Cardiac muscle cell (in vitro differentiated cells and primary cell): ENCODE results near the gene GSTA4. TPM values are rescaled to one million over a fixed set of nuclear protein-coding genes. Genes with fewer than 3 reads are reported as not detected.

Source experiments
- DNase-seq, 2 donors: peaks; one replicate each; pipeline versions ENCODE4 v3.0.0 to v3.0.0-alpha.2; 2010 to 2017; ENCODE audit warnings: low read depth in 1 of 2, low spot score in 1 of 2
- H3K27ac ChIP-seq: fragments of 200-600 bp; sonication (generic); 2 replicates; pipeline ENCODE4 v1.5.1; 2016
- H3K27me3 ChIP-seq: fragments of 200-600 bp; sonication (generic); 2 replicates; pipeline ENCODE4 v1.6.0; 2016; ENCODE audit warnings: control low read depth
- H3K36me3 ChIP-seq: fragments of 200-600 bp; sonication (generic); 2 replicates; pipeline ENCODE4 v1.5.1; 2016; ENCODE audit warnings: control low read depth
- H3K4me1 ChIP-seq: fragments of 200-600 bp; sonication (generic); 2 replicates; pipeline ENCODE4 v1.8.1; 2017; ENCODE audit warnings: low read depth, mild to moderate bottlenecking, mixed run types
- H3K4me3 ChIP-seq: fragments of 200-600 bp; sonication (generic); 2 replicates; pipeline ENCODE4 v1.5.1; 2016; ENCODE audit warnings: mild to moderate bottlenecking
- H3K9me3 ChIP-seq: fragments of 200-600 bp; sonication (generic); 2 replicates; pipeline ENCODE4 v1.5.1; 2017; ENCODE audit warnings: low read depth, mild to moderate bottlenecking, control low read depth
- polyA plus RNA-seq: library from polyadenylated mRNA; unstranded; fragments of >200 nt; fragmentation: Nextera tagmentation; extraction: Ambion mirVana; gene quantifications from 2 replicates; pipeline ENCODE4 v1.2.1, GENCODE V29; 2016
- total RNA-seq: library from RNA; depleted of rRNA; stranded (reverse); fragments of >200 nt; gene quantifications from 2 replicates; pipeline ENCODE4 v1.2.3, GENCODE V29; 2016
- TF ChIP-seq, protein P1 (sequence below): IDR thresholded peaks from 2 replicates; pipeline ENCODE4 v1.5.1; 2012; ENCODE audit warnings: low read depth, mild to moderate bottlenecking, low read length

Gene GSTA4
- total and polyA plus RNA-seq, 2 experiments from 2014 or later, result 64.5 to 91.1 TPM

DNA sequence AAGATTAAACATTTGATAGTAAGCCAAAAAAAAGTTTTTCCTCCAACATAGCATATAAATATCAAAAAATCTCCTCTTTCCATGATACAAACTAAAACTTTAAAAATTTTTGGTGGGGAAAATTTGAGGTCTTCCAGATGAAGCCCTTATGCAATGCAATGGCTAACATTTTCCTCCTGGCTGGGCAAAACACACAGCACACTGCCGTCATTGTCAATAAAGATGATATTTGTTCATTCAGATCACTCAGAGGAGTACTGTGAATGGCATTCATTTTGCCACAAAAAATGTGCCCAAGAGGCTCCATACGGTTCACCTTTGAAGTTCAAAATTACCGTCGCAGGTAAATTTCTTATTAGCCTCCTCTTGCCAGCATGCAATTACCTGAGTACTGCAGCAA is 36.2 kb upstream of the GSTA4 start:
- H3K4me1 ChIP-seq, result peaks cover 29% of the 10 kb centered on the region
- TF ChIP-seq, protein P1, sequence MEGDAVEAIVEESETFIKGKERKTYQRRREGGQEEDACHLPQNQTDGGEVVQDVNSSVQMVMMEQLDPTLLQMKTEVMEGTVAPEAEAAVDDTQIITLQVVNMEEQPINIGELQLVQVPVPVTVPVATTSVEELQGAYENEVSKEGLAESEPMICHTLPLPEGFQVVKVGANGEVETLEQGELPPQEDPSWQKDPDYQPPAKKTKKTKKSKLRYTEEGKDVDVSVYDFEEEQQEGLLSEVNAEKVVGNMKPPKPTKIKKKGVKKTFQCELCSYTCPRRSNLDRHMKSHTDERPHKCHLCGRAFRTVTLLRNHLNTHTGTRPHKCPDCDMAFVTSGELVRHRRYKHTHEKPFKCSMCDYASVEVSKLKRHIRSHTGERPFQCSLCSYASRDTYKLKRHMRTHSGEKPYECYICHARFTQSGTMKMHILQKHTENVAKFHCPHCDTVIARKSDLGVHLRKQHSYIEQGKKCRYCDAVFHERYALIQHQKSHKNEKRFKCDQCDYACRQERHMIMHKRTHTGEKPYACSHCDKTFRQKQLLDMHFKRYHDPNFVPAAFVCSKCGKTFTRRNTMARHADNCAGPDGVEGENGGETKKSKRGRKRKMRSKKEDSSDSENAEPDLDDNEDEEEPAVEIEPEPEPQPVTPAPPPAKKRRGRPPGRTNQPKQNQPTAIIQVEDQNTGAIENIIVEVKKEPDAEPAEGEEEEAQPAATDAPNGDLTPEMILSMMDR, result no peak
- no peak for DNase-seq

DNA sequence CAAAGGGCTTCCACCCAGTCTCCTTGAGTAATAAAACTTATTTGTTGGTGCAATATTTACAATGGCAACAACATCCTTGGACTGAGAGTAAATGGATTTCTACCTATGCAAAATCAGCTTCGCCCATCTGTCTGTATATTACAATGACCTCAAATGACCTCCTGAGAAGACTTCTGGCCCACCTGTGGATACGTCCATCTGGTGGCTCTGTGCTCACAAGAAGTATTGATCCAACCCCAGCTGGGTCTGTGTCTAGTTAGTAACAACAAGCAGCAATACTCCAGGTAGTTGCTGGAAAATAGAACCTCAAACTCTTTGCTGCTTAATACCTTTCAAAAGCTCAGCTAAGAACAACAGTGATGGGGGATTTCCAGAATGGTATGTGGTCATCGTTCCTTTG is 34.7 kb upstream of the GSTA4 start:
- peaks cover 9% of the 10 kb centered on the region for H3K36me3 ChIP-seq
- no peak for DNase-seq
- no peaks in the 10 kb centered on the region for H3K27me3 ChIP-seq
- TF ChIP-seq, protein P1, result no peak
- peak overlapping the region; percentile 8 for H3K27ac ChIP-seq
- H3K9me3 ChIP-seq, result no peaks in the 10 kb centered on the region
- no peak overlapping the region for H3K4me3 ChIP-seq
- peaks cover 33% of the 10 kb centered on the region for H3K4me1 ChIP-seq

More for the DNA sequence above, 36.2 kb upstream of the GSTA4 start:
- Histone ChIP-seq H3K36me3 (peaks cover 9% of the 10 kb centered on the region), H3K4me3 (no peak overlapping the region), H3K9me3 (no peaks in the 10 kb centered on the region), H3K27ac (no peak overlapping the region), H3K27me3 (no peaks in the 10 kb centered on the region)

DNA sequence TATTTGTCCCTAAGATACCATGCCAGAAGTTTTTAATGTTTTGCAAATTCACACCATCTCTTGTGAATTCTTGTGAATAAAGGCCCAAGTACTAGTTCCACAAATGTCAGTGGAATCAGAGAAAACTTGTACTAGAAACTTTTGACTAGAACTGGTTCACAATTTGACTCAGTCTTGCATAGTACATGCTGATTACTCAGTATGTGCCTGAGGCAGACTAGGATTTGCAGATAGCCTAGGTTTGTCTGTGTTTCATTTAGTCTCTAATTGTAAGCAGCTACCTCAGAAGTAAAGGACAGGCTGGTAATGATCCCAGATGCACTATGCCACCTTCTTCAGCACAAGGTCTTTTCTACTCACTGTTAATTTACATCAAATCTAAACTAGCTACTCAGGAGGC is 34.2 kb upstream of the GSTA4 start:
- Histone ChIP-seq H3K4me1 (peaks cover 33% of the 10 kb centered on the region), H3K27me3 (no peaks in the 10 kb centered on the region), H3K4me3 (no peak overlapping the region), H3K27ac (peak overlapping the region; percentile 8), H3K36me3 (peaks cover 9% of the 10 kb centered on the region), H3K9me3 (no peaks in the 10 kb centered on the region)
- DNase-seq, result no peak
- TF ChIP-seq, protein P1, result no peak

DNA sequence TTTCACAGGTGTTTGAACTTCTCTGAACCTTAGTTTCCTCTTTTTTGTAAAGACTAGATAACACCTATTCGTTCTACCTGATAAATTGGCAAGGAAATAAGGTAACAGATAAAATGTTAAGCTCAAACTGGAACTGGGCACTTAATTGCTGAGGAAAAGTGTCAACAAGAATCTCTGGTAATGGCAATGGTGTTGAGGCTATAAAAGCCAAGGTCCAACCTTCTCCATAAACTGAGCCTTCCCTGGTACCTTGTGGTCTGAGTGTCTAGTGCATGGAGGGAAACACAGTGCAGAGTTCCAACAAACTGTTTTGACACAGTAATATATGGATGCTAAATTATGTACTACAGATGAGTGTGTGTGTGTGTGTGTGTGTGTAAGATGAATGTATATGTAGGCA is 33.4 kb upstream of the GSTA4 start:
- Histone ChIP-seq H3K27ac (peak overlapping the region; percentile 8), H3K4me1 (peaks cover 30% of the 10 kb centered on the region), H3K27me3 (no peaks in the 10 kb centered on the region), H3K36me3 (peaks cover 9% of the 10 kb centered on the region), H3K9me3 (no peaks in the 10 kb centered on the region), H3K4me3 (no peak overlapping the region)
- no peak for DNase-seq
- TF ChIP-seq, protein P1, result no peak

DNA sequence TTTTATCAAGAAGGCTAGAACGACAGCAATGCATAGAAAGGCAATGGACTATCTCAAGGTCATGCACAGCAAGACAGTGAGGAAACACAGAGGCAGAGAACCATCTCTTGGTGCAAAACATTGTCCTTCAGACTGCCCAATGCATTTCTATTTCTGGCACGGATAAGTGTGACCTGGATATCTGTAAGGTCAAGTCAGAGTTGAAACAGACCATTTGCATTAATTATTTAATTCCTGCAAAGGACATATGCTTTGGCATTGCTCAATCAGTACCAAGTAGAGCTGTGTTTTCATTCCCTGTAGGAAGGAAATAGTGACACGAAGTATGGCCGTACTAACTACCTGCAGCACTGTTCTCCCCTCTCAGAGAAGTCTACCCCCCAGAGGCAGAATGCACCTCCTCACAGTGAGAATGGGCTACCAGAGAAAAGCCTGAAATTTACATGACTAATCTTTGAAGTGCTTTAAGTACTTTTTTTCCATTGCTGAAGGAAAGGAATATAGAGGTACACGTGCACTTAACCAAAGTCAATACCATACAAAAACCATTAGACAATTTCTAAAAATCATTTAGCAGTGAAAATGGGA is 32.1 kb upstream of the GSTA4 start:
- Histone ChIP-seq H3K27me3 (no peaks in the 10 kb centered on the region), H3K27ac (peak overlapping the region; percentile 84), H3K36me3 (peaks cover 9% of the 10 kb centered on the region), H3K9me3 (no peaks in the 10 kb centered on the region), H3K4me1 (peaks cover 18% of the 10 kb centered on the region), H3K4me3 (no peak overlapping the region)
- TF ChIP-seq, protein P1, result no peak
- peak in 1 of 2 donors; percentile 78 for DNase-seq
